ENCODE measurements around the gene SNF8.

SNF8 gene

GRCh38 chr17:48901241-48901640 is 43.4 kb downstream of the SNF8 start:
- no peak for DNase-seq
- Histone ChIP-seq H3K4me1 (no peaks in the 10 kb centered on the region), H3K4me3 (no peak overlapping the region), H3K27me3 (no peaks in the 10 kb centered on the region), H3K9me3 (no peaks in the 10 kb centered on the region), H3K27ac (no peak overlapping the region), H3K36me3 (peaks cover 0 to 14% (median 8%) of the 10 kb centered on the region in 3 donors)
- intact Hi-C loops (cut with DNase I; ENCODE audit: low total_unique reads) = no loop called here
- no peak for TF ChIP-seq CTCF (IDR thresholded peaks at IDR 0.05)

- peaks cover 4 to 32% (median 18%) of the 10 kb centered on the region in 3 donors for H3K36me3 ChIP-seq
- intact Hi-C loops (cut with DNase I; ENCODE audit: low total_unique reads) = no loop called here
- H3K4me1 ChIP-seq = peaks cover 0 to 18% (median 10%) of the 10 kb centered on the region in 4 donors
- no peak overlapping the region for H3K4me3 ChIP-seq
- no peak for TF ChIP-seq CTCF (IDR thresholded peaks at IDR 0.05)
- H3K9me3 ChIP-seq = no peaks in the 10 kb centered on the region
- DNase-seq = no peak
- H3K27ac ChIP-seq = no peak overlapping the region
- no peaks in the 10 kb centered on the region for H3K27me3 ChIP-seq
Observed at GRCh38 chr17:48894886-48895285, 49.8 kb downstream of the SNF8 start.

- intact Hi-C loops (cut with DNase I; ENCODE audit: low total_unique reads) = no loop called here
- no peak for TF ChIP-seq CTCF (IDR thresholded peaks at IDR 0.05)
- peak overlapping the region in 1 of 2 donors; percentile 55 for H3K27ac ChIP-seq
Observed at GRCh38 chr17:48893646-48894508, 50.8 kb downstream of the SNF8 start.

GRCh38 chr17:48892940-48893645 is 51.5 kb downstream of the SNF8 start:
- peaks cover 0 to 18% (median 10%) of the 10 kb centered on the region in 4 donors for H3K4me1 ChIP-seq
- H3K4me3 ChIP-seq = peak overlapping the region; percentile 64 to 69
- intact Hi-C loops (cut with DNase I; ENCODE audit: low total_unique reads) = no loop called here
- no peaks in the 10 kb centered on the region for H3K9me3 ChIP-seq
- peaks cover 4 to 32% (median 13%) of the 10 kb centered on the region in 3 donors for H3K36me3 ChIP-seq
- no peaks in the 10 kb centered on the region for H3K27me3 ChIP-seq
- TF ChIP-seq CTCF (IDR thresholded peaks at IDR 0.05) = no peak
- peak overlapping the region; percentile 55 to 62 for H3K27ac ChIP-seq
- no peak for DNase-seq

More at GRCh38 chr17:48893646-48894508, 50.8 kb downstream of the SNF8 start:
- no peaks in the 10 kb centered on the region for H3K27me3 ChIP-seq
- H3K4me3 ChIP-seq = peak overlapping the region; percentile 64 to 69
- peaks cover 0 to 18% (median 10%) of the 10 kb centered on the region in 4 donors for H3K4me1 ChIP-seq
- DNase-seq = no peak
- no peaks in the 10 kb centered on the region for H3K9me3 ChIP-seq
- peaks cover 4 to 32% (median 18%) of the 10 kb centered on the region in 3 donors for H3K36me3 ChIP-seq

- intact Hi-C loops (cut with DNase I; ENCODE audit: low total_unique reads) = no loop called here
- no peak overlapping the region for H3K4me3 ChIP-seq
- no peaks in the 10 kb centered on the region for H3K27me3 ChIP-seq
- peaks cover 0 to 19% (median 10%) of the 10 kb centered on the region in 4 donors for H3K4me1 ChIP-seq
- H3K36me3 ChIP-seq = peaks cover 0 to 7% (median 2%) of the 10 kb centered on the region in 3 donors
- no peak for DNase-seq
- TF ChIP-seq CTCF (IDR thresholded peaks at IDR 0.05) = no peak
- H3K9me3 ChIP-seq = no peaks in the 10 kb centered on the region
- H3K27ac ChIP-seq = no peak overlapping the region
Observed at GRCh38 chr17:48890086-48890485, 54.6 kb downstream of the SNF8 start.

Measured in tibial artery (tissue), 4 donors.